ENCODE measurements around the gene UBR2.

UBR2 gene

GRCh38 chr6:42735976-42736375, 172.1 kb downstream of the UBR2 start:
- DNase-seq, result no peak

GRCh38 chr6:42740725-42741124, 176.9 kb downstream of the UBR2 start:
- no peak for DNase-seq

GRCh38 chr6:42742116-42742894, 178.5 kb downstream of the UBR2 start:
- no peak for DNase-seq

All from cerebellar nuclear complex (tissue), 1 donor.